Measurements from ENCODE around the gene SREK1IP1.

Gene SREK1IP1

GRCh38 chr5:64691291-64691690 lies 77.2 kb downstream of the SREK1IP1 start:
- DNase-seq (ENCODE audit: extremely low spot score): no peak
- ChIA-PET POLR2A (interaction anchor here (0.9 to 1.0 kb wide), 2 partner anchors 12 to 77 kb away, joined by 4 read pairs; no protein-coding TSS in a partner anchor), CTCF (interaction anchor here (0.6 kb wide), 1 partner anchor 57 kb away, joined by 3 read pairs; no protein-coding TSS in a partner anchor)
- no peak for TF ChIP-seq FOXM1 (IDR thresholded peaks at IDR 0.05; ENCODE audit: borderline replicate concordance)
- TF ChIP-seq ZNF384 (IDR thresholded peaks at IDR 0.05): no peak
- no peak for TF ChIP-seq HDGF (IDR thresholded peaks at IDR 0.05; ENCODE audit: borderline replicate concordance)
- no peak for TF ChIP-seq NFRKB (IDR thresholded peaks at IDR 0.05)
- no peak for TF ChIP-seq PKNOX1 (IDR thresholded peaks at IDR 0.05)
- no peak for TF ChIP-seq FOXK2 (IDR thresholded peaks at IDR 0.05)
- TF ChIP-seq ARNT (IDR thresholded peaks at IDR 0.05): no peak
- TF ChIP-seq CTBP1 (IDR thresholded peaks at IDR 0.05; ENCODE audit: borderline replicate concordance): no peak
- TF ChIP-seq ELF4 (IDR thresholded peaks at IDR 0.05): no peak
- no peak for TF ChIP-seq SP1 (IDR thresholded peaks at IDR 0.05)
- no peak for TF ChIP-seq BHLHE40 (IDR thresholded peaks at IDR 0.05; ENCODE audit: borderline replicate concordance)
- TF ChIP-seq SUZ12 (IDR thresholded peaks at IDR 0.05): no peak
- no peak for TF ChIP-seq L3MBTL2 (conservative IDR thresholded peaks at IDR 0.05)

GRCh38 chr5:64690417-64691151 lies 77.9 kb downstream of the SREK1IP1 start, which contains the start of gene SHISAL2B:
SHISAL2B (plus strand) TSS chr5:64690503; CDS start chr5:64690624, 121 bp downstream.
- CTCF ChIA-PET: no interaction called here
- TF ChIP-seq SUZ12 (IDR thresholded peaks at IDR 0.05) (no peak), ZNF384 (IDR thresholded peaks at IDR 0.05) (no peak), PKNOX1 (IDR thresholded peaks at IDR 0.05) (no peak), L3MBTL2 (conservative IDR thresholded peaks at IDR 0.05) (peak; percentile 87)
- POLR2A ChIA-PET: interaction anchor here (0.9 to 1.0 kb wide), 4 partner anchors 11 to 104 kb away, joined by 3 to 4 read pairs (median 4); no protein-coding TSS in a partner anchor
- peak; percentile 60 for DNase-seq (ENCODE audit: extremely low spot score)

- ChIA-PET POLR2A (interaction anchor here (0.9 to 1.0 kb wide), 3 partner anchors 14 to 104 kb away, joined by 3 to 4 read pairs (median 3); no protein-coding TSS in a partner anchor), CTCF (no interaction called here)
- no peak for TF ChIP-seq ELF4 (IDR thresholded peaks at IDR 0.05)
- TF ChIP-seq PKNOX1 (IDR thresholded peaks at IDR 0.05): no peak
- TF ChIP-seq TARDBP (IDR thresholded peaks at IDR 0.05): no peak
- TF ChIP-seq SP1 (IDR thresholded peaks at IDR 0.05): no peak
- no peak for TF ChIP-seq FOXM1 (IDR thresholded peaks at IDR 0.05; ENCODE audit: borderline replicate concordance)
- no peak for TF ChIP-seq LEF1 (IDR thresholded peaks at IDR 0.05; ENCODE audit: borderline replicate concordance)
- no peak for TF ChIP-seq FOXA1 (IDR thresholded peaks at IDR 0.05)
- TF ChIP-seq NFRKB (IDR thresholded peaks at IDR 0.05): no peak
- DNase-seq (ENCODE audit: extremely low spot score): no peak
Observed at GRCh38 chr5:64690104-64690416, 78.4 kb downstream of the SREK1IP1 start.

GRCh38 chr5:64688965-64689364 lies 79.5 kb downstream of the SREK1IP1 start:
- CTCF ChIA-PET: no interaction called here
- POLR2A ChIA-PET: no interaction called here
- TF ChIP-seq ELF4 (IDR thresholded peaks at IDR 0.05): no peak
- no peak for TF ChIP-seq CTBP1 (IDR thresholded peaks at IDR 0.05; ENCODE audit: borderline replicate concordance)
- TF ChIP-seq TARDBP (IDR thresholded peaks at IDR 0.05): no peak
- no peak for TF ChIP-seq FOXK2 (IDR thresholded peaks at IDR 0.05)
- no peak for TF ChIP-seq SP1 (IDR thresholded peaks at IDR 0.05)
- no peak for TF ChIP-seq SUZ12 (IDR thresholded peaks at IDR 0.05)
- no peak for TF ChIP-seq NFRKB (IDR thresholded peaks at IDR 0.05)
- no peak for TF ChIP-seq HDGF (IDR thresholded peaks at IDR 0.05; ENCODE audit: borderline replicate concordance)
- TF ChIP-seq ZNF384 (IDR thresholded peaks at IDR 0.05): no peak
- no peak for TF ChIP-seq PKNOX1 (IDR thresholded peaks at IDR 0.05)
- no peak for TF ChIP-seq L3MBTL2 (conservative IDR thresholded peaks at IDR 0.05)
- TF ChIP-seq FOXM1 (IDR thresholded peaks at IDR 0.05; ENCODE audit: borderline replicate concordance): no peak
- TF ChIP-seq FOXA1 (IDR thresholded peaks at IDR 0.05): no peak
- no peak for TF ChIP-seq BHLHE40 (IDR thresholded peaks at IDR 0.05; ENCODE audit: borderline replicate concordance)
- TF ChIP-seq ARNT (IDR thresholded peaks at IDR 0.05): no peak
- TF ChIP-seq LEF1 (IDR thresholded peaks at IDR 0.05; ENCODE audit: borderline replicate concordance): no peak
- no peak for DNase-seq (ENCODE audit: extremely low spot score)

GRCh38 chr5:64688391-64688790 lies 80.1 kb downstream of the SREK1IP1 start:
- no peak for DNase-seq (ENCODE audit: extremely low spot score)
- ChIA-PET CTCF (no interaction called here), POLR2A (no interaction called here)
- TF ChIP-seq NFRKB (IDR thresholded peaks at IDR 0.05): no peak
- TF ChIP-seq L3MBTL2 (conservative IDR thresholded peaks at IDR 0.05): no peak
- TF ChIP-seq ARNT (IDR thresholded peaks at IDR 0.05): no peak
- TF ChIP-seq PKNOX1 (IDR thresholded peaks at IDR 0.05): peak; percentile 32; the same call in 1 of the 2 replicates
- TF ChIP-seq HDGF (IDR thresholded peaks at IDR 0.05; ENCODE audit: borderline replicate concordance): no peak
- TF ChIP-seq LEF1 (IDR thresholded peaks at IDR 0.05; ENCODE audit: borderline replicate concordance): no peak
- TF ChIP-seq FOXK2 (IDR thresholded peaks at IDR 0.05): no peak
- no peak for TF ChIP-seq SP1 (IDR thresholded peaks at IDR 0.05)
- TF ChIP-seq ZNF384 (IDR thresholded peaks at IDR 0.05): no peak

Measured in HEK293T (cell line).